GM21825 (cell line): ENCODE measurements around the gene NEDD4L.
"Not testable (repeated sequence)": the region's sequence is repeated elsewhere in the genome, so short reads cannot be mapped to it uniquely, and the experiment has no call there.

ENCODE experiments used
- ATAC-seq: cut with Tn5 transposase; IDR thresholded peaks from one replicate; pipeline ENCODE4 v1.9.1; 2021; ENCODE audit warnings: mild to moderate bottlenecking, moderate library complexity; ENCODE audit not compliant: unreplicated experiment

The NEDD4L gene

DNA sequence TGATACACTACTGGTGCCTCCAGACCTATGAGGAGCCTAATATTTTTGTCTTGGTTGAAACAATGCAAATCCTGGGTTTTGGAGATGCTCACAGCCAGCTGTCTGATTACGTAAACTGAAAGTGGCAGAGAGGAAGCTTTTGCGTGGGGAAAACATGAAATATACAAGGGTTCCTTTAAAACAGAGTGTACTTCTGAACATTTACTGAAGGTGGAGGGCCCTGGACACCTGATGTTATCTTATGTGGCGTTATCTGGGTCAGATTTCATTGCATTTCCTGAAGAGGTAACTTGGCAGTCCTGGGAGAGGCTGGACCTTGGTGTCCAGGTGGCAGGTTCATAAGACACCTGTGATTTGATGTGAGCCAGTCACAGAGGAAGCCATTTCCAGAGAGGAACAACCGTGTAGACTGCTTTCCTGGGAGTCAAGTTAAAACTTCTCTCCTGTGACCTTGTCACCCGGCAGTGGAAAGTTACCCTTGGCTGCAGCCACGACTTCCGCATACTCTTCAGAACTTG is 105.0 kb downstream of the NEDD4L start:
- ATAC-seq = peak; percentile 80

DNA sequence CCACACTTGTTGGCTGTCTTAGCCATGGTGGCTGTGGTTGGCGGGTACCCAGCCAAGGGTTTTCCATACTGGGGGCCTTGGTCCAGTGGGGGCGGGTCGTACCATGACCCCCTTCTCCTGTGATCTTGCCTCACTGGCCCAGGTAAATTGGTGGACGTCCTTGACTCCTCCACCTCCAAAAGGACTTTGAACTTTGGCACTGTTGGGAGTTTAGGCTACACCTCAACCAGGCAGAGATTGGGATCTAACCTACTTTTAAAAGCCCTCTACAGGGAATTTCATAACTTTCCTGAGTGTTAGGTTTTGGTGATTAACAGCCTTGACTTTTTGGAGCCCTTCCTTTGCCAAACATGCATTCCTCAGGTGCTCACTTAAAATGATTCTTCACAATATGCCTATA is 106.7 kb downstream of the NEDD4L start:
- ATAC-seq = no peak

DNA sequence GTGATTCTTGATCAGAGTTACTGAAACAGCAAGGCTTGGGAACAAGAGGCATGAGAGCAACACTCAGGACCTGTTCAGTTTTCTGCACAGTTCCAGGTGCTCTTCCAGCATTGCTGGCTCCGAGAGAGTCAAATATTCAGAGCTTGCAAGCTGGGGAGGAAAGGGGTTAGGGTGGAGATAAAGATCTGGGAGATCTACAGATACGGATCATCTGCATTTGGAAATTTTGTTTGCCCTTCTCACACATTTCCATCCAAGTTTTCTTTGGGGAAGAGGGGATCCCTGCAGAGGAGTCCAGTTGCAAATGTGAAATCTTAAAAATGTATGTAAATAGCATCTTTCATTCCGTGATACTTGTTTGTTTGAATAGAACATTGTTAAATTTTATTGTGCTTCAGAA is 108.2 kb downstream of the NEDD4L start:
- ATAC-seq = no peak

DNA sequence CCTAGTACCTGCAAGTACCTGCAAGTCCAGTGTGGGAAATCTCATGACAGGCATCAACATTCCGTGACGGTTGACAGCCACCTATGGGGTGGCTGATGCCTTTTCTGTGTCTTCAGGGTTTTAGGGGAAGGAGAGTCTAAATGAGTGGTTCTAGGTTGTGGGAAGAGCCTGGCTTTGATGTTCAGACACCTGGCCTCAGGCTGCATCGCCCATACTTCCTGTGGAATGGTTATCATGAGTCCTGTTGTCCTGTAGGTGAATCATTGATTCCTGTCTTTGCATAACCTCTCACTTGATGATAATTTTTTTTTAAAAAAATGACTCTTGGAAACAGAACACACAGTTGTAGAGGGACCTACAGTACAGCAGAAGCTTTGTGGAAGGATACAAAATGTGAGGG is 108.9 kb downstream of the NEDD4L start:
- no peak for ATAC-seq

DNA sequence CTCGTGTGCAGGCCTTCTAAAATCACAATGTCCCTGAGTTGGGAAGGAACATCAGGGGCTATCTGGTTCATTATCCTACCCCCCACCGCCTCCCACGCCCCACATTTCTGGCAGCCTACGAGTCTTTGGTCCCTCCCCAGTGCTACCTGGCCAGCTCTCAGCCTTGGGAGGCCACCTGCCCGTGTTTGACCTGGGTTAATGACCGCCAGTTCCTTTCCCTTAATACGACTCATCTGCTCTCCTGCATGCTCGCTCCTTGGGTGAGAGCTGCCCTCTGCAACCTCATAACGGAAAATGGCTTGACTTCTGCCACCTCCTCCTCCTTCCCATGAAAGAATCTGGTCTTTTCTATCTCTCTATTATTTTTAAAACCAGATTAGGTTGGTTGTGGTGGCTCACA is 112.5 kb downstream of the NEDD4L start:
- ATAC-seq = no peak

DNA sequence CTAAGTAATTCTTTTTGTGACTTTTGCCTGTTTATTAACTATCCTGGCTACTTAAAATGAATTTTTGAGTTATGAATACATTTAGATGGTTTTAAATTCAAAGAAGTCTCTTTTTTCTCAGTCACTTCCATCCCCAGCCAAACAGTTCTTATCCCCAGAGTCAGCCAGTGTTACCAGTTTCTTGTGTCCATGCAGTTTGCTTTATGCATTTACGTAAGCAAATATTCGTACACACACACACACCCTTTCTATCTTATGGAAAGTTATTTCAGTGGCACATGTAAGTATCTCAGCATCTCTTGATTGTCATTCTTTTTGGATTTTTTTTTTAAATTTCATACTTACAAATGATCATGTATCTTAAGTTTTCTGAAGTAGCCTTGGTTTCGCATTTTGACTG is 113.2 kb downstream of the NEDD4L start:
- no peak for ATAC-seq

DNA sequence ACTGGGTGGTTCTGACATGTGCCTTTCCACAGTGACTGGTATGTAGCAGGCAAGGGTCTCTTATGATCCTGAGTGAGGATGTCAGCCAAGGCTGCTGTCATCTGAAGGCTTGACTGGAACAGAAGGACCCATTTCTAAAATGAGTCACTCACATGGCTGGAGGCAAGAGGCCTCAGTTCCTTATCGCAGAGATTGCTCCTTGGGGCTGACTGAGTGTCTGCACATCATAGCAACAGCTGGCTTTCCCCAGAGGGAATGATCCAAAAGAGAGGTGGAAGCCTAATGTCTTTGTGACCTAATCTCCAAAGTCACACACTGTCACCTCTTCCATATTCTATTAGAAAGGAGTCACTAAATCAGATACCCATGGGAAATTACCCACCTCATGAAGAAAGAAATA is 114.0 kb downstream of the NEDD4L start:
- no peak for ATAC-seq

DNA sequence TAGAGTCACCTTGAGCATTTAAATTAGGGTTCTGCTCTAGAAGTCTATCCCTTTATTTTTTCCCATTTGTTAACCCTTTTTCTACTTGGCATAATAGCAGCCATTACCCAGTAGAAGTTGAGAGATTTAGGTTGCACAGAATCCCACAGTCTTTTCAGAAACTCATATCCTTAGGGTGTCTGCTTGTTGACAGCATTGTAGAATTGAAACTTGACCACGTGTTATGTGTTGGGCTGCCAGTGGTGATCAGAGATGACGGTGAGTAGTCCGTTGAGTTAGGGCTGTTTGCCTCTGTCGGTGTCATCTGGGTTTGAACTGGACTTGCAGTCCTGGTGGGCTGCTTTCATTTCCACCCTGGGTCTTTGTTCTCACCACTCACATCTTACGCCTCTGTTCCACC is 114.4 kb downstream of the NEDD4L start:
- no peak for ATAC-seq

DNA sequence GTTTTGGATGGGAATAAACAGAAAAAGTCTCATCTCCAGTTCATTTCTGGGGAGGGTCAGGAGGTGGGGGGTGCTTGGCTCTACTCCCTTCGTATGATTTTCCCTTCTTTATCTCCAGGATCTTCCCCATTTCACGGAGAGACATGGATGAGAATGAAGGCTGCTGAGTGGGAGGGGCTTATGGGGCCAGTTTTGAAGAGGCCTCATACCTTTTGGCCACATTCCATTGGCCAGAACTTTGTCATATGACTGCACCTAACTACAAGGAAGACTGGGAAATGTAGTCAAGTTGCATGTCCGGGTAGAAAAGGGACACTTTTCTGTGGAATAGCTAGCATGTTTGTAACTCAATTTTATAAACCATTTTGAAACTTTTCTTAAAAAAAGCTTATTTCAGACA is 117.6 kb downstream of the NEDD4L start:
- no peak for ATAC-seq

DNA sequence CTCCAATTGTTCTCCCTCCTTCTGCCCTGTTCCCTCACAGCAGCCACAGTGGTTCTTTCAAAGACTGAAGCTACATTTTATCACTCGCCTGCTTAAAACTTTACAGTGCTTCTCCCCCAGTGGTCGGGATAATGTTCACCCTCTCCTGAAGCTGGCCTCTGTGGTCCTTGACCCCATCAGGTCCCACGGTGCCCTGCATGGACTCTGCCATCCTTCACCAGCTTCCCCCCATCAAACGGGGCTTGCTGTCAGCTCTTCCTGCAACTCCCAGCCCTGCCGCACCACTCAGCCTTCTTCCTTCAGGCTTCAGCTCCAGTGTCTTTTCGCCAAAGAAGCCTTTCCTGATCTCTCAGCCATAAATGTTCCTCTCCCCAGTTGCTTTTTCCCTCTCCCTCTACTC is 118.1 kb downstream of the NEDD4L start:
- no peak for ATAC-seq

DNA sequence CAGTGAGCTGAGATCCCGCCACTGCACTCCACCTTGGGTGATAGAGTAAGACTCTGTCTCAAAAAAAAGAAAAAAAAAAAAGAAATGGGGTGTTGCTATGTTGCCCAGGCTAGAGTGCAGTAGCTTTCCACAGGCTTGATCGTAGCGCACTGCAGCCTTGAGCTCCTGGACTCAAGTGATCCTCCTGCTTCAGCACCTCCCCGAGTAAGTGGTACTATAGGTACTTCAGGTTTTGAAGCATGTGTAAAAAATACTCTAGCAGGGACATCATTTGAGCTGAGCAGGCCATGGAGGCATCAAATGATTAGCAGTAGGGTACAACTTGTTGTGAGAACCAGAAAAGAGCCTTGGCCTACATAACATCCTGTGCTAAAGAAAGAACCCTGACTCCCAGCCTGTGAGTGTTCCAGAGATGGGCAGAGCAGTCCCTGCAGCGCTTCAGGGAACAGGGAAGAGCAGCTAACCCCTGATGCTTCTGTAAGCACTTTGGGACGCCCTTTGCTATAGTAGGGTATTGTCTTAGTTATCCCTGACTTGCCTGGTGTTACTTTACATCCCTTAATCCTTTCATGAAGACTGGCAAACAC is 119.1 kb downstream of the NEDD4L start:
- ATAC-seq = no peak

DNA sequence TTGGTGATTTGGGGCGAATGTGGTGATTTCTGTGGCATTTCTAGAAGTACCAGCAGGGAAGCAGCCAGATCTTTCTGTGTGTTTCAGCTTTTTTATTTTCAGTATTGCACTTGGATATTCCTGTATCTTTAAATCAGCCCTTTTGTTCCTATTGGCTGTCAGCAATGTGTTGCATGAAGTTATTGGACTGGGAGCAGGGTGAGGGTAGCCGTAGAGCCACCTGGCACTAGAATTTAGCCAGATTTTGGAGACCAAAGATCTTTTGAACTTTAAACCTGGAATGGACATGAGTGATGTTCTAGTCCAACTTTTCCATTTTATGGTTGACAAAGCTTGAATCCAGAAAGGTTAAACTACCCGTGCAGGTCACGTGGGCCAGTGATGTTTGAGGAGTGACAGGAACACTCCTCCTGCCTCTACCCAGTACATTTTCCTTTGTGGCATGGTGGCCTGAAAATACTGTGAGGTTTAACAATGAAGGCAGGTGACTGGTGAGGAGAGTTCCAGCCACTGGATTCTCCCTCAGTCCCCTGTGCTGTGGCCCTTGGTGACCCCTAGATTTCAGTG is 122.3 kb downstream of the NEDD4L start:
- ATAC-seq = no peak

DNA sequence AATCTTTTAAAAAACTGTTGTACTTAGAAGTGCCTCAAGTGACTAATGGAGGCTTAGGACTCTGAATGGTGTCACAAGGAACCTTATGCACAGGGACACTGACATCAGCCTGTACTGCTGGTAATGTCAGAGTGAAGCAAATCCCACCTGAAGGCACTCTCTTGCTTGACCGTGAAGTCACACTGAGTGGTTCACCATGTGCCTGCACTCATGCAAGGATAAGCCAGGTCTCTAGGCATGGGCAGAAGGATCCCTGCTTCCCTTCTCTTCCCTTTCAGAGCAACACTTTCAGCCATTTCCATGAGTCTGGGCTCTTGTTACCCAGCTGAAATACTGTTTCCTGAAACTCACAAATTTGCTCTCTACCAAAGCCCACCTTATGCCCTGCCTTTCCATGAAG is 123.0 kb downstream of the NEDD4L start:
- ATAC-seq = no peak

DNA sequence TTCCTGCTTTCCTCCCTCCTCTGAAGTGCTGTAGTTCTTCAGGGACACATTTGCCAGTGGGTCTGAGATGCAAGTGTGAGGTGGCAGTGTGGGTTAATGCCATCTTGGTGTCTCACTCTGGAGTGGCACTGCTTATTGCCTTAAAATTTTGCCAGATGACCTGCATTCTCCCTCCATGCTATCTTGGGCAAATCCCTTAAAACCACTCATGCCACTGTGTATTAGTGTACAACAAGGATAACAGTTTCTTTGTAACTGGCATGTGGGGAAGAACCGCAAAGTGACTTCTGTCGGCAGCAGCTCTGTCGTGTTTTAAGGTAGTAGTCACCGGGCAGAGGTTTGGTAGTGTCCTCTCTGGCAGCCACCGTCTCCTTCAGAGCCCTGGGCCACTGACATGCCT is 124.2 kb downstream of the NEDD4L start:
- ATAC-seq = no peak

DNA sequence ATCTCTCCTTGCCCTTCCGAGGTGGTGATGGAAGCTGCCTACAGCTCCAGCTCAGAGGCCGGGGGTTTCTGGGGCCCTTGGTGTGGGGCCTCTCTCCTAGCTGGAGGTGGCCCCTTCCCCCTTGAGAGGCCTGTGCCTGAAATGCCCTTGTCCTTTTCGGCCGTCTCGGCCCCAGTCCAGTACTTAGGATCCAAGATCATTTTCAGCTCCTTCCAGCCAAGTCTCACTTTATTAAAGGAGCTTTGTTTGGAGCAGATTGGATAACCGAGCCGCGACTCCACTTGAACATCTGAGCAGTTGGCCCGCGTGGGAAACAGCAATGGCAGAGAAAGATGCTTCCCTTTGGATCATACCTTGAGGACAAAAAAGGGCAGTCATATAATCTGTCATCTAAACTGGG is 125.0 kb downstream of the NEDD4L start:
- no peak for ATAC-seq

DNA sequence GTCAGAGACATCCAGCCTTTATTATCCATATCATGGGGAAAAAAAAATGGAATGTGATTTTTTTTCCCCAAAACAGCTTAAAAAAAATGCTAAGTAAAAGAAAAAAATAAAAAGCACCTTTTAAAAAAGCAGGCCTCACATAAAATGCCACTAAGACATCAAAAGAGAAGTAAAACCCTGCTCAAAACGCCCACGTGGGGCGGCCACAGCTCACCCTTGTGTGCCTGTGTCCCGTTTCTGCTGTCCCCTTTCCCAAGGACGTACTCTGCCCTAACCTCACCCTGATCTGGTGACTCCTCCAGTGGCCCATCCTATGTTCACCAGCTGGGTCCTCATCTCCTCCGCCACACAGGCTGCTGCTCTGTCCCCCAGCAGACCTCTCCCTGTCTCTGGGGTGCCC is 125.4 kb downstream of the NEDD4L start:
- ATAC-seq = no peak

DNA sequence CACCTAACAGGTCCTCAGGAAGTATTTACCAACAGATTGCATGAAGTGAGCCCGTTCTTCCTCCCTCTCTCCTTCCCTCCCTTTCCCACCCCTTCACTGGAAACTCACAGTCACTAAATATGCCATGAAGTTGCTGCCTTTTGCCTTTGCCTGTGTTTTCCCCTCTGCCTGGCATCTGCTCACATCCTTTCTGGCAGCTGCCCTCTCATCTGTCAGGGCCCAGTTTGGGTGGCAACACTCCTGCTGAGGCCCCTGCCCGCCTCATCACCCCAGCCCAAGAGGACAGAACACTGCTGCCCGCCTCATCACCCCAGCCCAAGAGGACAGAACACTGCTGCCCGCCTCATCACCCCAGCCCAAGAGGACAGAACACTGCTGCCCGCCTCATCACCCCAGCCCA is 126.0 kb downstream of the NEDD4L start:
- not testable (repeated sequence) for ATAC-seq

DNA sequence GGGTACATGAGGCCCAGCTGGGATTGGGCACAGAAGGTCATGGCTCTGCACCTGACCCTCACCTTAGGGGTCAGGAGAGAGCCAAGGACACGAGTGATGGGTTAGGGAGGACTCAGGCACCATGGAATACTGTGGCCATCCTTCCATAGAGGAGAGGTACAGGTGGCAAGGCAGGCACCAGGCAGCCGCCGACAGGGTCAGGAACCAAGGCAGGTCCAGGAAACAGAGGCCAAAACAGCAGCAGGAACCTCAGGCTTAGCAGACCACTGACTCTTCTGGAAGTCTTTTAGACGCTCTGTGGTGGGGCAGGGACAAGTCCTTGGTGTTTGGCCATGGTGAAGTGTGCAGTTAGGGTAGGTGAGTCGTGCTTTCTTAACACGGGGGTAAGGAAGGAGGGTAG is 128.0 kb downstream of the NEDD4L start:
- no peak for ATAC-seq

DNA sequence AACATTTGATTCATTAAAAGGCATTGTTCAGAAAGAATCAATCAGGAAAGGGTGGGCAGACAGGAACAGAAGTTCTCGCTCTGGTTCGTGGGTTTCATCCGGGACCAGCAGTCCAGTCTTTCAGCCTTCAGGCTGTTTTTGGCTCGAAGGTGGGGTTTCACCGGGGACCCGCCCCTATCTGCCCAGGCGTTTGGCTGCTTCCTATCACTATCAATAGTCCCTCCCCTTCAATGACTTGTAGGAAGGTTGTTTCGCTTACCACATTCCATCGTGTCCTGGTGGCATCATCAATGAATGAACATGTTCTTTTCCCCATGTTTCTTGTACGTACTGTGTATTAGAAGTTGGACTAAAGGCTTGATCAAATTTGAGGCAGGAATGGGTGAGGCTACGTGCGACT is 130.3 kb downstream of the NEDD4L start:
- no peak for ATAC-seq

DNA sequence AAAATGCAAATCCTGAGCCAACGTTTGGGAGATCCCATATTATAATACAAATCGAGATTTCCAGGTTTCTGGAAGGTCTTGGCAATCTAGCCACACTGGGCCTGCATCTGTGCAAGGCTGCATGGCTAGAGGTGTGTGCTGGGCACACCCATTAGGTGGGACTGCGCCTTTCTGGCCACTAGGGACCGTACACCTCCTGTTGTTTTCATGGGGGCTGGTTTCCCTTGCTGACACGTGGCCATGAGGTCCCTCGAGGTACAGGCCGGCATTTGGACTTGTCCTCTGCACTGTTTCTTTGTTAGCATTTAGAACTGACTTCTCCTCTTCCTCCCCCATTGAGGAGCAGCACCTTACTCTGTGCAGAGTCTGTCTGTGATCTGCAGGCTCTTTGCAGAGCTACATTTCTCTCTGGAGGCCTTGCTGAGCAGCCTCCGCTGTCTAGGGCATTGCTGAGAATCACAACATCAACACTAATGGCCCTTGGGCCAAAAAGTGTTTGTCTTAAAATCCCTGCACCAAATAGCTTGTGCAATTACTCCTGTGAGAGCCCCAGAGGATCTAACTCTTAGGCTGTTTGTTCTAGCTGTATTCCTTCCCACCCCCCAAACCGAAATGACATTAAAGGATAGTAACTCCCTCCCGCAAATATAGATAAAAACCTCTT is 131.2 kb downstream of the NEDD4L start:
- ATAC-seq = no peak

DNA sequence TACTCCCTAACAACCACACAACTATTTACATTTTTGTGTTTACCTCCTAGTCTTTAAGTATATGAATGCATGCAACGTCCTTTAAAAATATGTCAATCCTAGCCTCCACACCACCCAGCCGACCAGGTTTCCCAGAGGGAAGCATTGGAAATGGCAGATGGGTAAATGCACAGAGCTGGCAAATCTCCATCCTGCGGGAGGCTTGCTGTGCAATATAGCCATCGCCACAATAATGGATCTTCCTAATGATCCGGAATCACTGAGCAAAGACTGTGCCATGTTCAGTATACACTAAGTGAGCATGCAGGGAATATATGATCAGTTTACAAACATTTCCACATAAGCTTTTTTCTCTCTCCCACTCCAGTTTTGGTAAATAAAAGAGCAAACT is 131.8 kb downstream of the NEDD4L start:
- no peak for ATAC-seq

DNA sequence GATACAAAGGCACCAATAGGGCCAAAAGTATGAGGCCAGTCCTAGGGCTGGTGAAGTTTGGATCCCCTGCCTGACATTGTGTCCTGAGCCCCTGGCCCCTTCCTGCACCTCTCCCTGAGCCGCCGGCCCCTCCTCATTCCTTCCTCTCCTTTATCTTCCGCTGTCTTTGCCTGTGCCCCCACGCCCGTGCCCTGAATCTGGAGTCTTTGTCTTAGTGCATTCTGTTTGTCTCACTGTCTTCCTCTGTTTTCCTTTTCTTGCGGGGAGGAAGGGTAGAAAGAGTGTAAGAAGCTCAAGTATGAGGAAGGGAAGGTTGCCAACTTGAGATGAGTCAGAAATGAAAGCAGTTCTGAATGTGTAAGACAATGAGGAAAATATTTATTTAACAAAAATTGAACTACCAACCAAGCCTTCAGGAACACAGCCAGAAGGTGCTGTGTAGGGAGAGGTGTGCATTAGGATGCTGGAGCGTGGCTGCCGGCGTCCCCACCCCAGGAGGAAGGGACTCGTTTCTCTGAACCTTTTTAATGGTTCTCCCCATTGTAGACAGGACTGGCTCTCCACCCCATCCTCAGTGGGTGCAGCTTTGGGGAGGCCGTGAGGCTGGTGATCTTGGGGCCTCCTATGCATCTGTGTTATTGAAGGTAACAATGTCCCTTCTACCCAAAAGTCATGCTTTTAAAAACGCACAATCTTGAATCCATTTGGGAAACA is 133.1 kb downstream of the NEDD4L start:
- no peak for ATAC-seq
